Measurements from ENCODE around the gene TSPYL1. TPM values are rescaled to one million over a fixed set of nuclear protein-coding genes. Genes with fewer than 3 reads are reported as not detected.

The TSPYL1 gene
- total RNA-seq, 5 donors from 2014 or later (not counting 1 experiment from before 2014, with no cell fraction given): 83.4 to 215 (median 86.8) TPM

- Histone ChIP-seq H3K4me3 (ENCODE audit: control insufficient read depth in 1 of 2, extremely low read depth in 1 of 2, low read length in 1 of 2) (no peak overlapping the region), H3K4me1 (ENCODE audit: control insufficient read depth in 1 of 2, extremely low read depth in 1 of 2, insufficient read depth in 2 of 2, low read length in 2 of 2) (peaks cover 13 to 16% of the 10 kb centered on the region in 2 experiments), H3K36me3 (ENCODE audit: control insufficient read depth in 2 of 2, extremely low read depth in 1 of 2, insufficient read depth in 1 of 2, low read length in 1 of 2) (peaks cover 0 to 2% of the 10 kb centered on the region in 2 donors), H3K27me3 (replicated peaks in 1 of 2; ENCODE audit: control insufficient read depth in 2 of 2, extremely low read depth in 1 of 2, insufficient read depth in 2 of 2, low read length in 1 of 2) (no peaks in the 10 kb centered on the region), H3K9me3 (no peaks in the 10 kb centered on the region), H3K27ac (ENCODE audit: low read length) (no peak overlapping the region)
- ChIA-PET CTCF (interaction anchor here (0.7 to 1.6 kb wide), 2 partner anchors 21 to 29 kb away, joined by 3 to 4 read pairs; no protein-coding TSS in a partner anchor), POLR2A (interaction anchor here in 1 of 2 donors (0.6 kb wide), 1 partner anchor 14 kb away, joined by 3 read pairs; no protein-coding TSS in a partner anchor)
- Mint-ChIP-seq H3K36me3 (peaks cover 5% of the 10 kb centered on the region), H3K27me3 (no peaks in the 10 kb centered on the region), H3K4me3 (no peak overlapping the region), H3K9me3 (no peaks in the 10 kb centered on the region), H3K27ac (no peak overlapping the region), H3K4me1 (peaks cover 12 to 38% (median 27%) of the 10 kb centered on the region in 3 donors)
- ATAC-seq (replicated peaks in 1 of 4) (no peak), DNase-seq (no peak)
These were observed 32.4 kb downstream of the TSPYL1 start for GRCh38 chr6:116247285-116247684.

- Histone ChIP-seq H3K4me1 (ENCODE audit: control insufficient read depth in 1 of 2, extremely low read depth in 1 of 2, insufficient read depth in 2 of 2, low read length in 2 of 2) (peaks cover 6 to 8% of the 10 kb centered on the region in 2 experiments), H3K27ac (ENCODE audit: low read length) (no peak overlapping the region), H3K9me3 (no peaks in the 10 kb centered on the region), H3K27me3 (replicated peaks in 1 of 2; ENCODE audit: control insufficient read depth in 2 of 2, extremely low read depth in 1 of 2, insufficient read depth in 2 of 2, low read length in 1 of 2) (no peaks in the 10 kb centered on the region), H3K4me3 (ENCODE audit: control insufficient read depth in 1 of 2, extremely low read depth in 1 of 2, low read length in 1 of 2) (no peak overlapping the region), H3K36me3 (ENCODE audit: control insufficient read depth in 2 of 2, extremely low read depth in 1 of 2, insufficient read depth in 1 of 2, low read length in 1 of 2) (peaks cover 0 to 2% of the 10 kb centered on the region in 2 donors)
- no peaks in the 10 kb centered on the region for H3K27me3 Mint-ChIP-seq
- H3K4me3 Mint-ChIP-seq: no peak overlapping the region
- POLR2A ChIA-PET: interaction anchor here in 1 of 2 donors (0.6 kb wide), 1 partner anchor 31 kb away, joined by 4 read pairs; no protein-coding TSS in a partner anchor
- CTCF ChIA-PET: interaction anchor here in 1 of 2 donors (1.6 kb wide), 1 partner anchor 22 kb away, joined by 4 read pairs; no protein-coding TSS in a partner anchor
- no peak overlapping the region for H3K27ac Mint-ChIP-seq
- H3K4me1 Mint-ChIP-seq: peaks cover 12 to 27% (median 24%) of the 10 kb centered on the region in 3 donors
- H3K36me3 Mint-ChIP-seq: peaks cover 5% of the 10 kb centered on the region
- H3K9me3 Mint-ChIP-seq: no peaks in the 10 kb centered on the region
- WGBS (ENCODE audit: insufficient coverage): no CpG with 5 or more reads among the region's 4 CpGs
- no peak for ATAC-seq (replicated peaks in 1 of 4)
- DNase-seq: no peak
These were observed 33.6 kb downstream of the TSPYL1 start for GRCh38 chr6:116246089-116246488.

GRCh38 chr6:116244284-116244683, 35.4 kb downstream of the TSPYL1 start:
- Mint-ChIP-seq H3K36me3 (peaks cover 13% of the 10 kb centered on the region), H3K27ac (no peak overlapping the region), H3K9me3 (no peaks in the 10 kb centered on the region), H3K4me1 (peaks cover 11 to 13% (median 12%) of the 10 kb centered on the region in 3 donors), H3K4me3 (no peak overlapping the region), H3K27me3 (no peaks in the 10 kb centered on the region)
- no peaks in the 10 kb centered on the region for H3K27me3 ChIP-seq (replicated peaks in 1 of 2; ENCODE audit: control insufficient read depth in 2 of 2, extremely low read depth in 1 of 2, insufficient read depth in 2 of 2, low read length in 1 of 2)
- no peak overlapping the region for H3K4me3 ChIP-seq (ENCODE audit: control insufficient read depth in 1 of 2, extremely low read depth in 1 of 2, low read length in 1 of 2)
- DNase-seq: no peak
- no peaks in the 10 kb centered on the region for H3K4me1 ChIP-seq (ENCODE audit: control insufficient read depth in 1 of 2, extremely low read depth in 1 of 2, insufficient read depth in 2 of 2, low read length in 2 of 2)
- POLR2A ChIA-PET: no interaction called here
- peaks cover 0 to 5% of the 10 kb centered on the region in 2 donors for H3K36me3 ChIP-seq (ENCODE audit: control insufficient read depth in 2 of 2, extremely low read depth in 1 of 2, insufficient read depth in 1 of 2, low read length in 1 of 2)
- CTCF ChIA-PET: interaction anchor here in 1 of 2 donors (1.0 kb wide), 1 partner anchor 16 kb away, joined by 3 read pairs; no protein-coding TSS in a partner anchor
- ATAC-seq (replicated peaks in 1 of 4): no peak
- H3K9me3 ChIP-seq: no peaks in the 10 kb centered on the region
- 100% methylated on average over 2 of the region's 4 CpGs for WGBS (ENCODE audit: insufficient coverage)
- H3K27ac ChIP-seq (ENCODE audit: low read length): no peak overlapping the region

GRCh38 chr6:116239856-116240255, 39.9 kb downstream of the TSPYL1 start:
- Histone ChIP-seq H3K4me1 (ENCODE audit: control insufficient read depth in 1 of 2, extremely low read depth in 1 of 2, insufficient read depth in 2 of 2, low read length in 2 of 2) (no peaks in the 10 kb centered on the region), H3K36me3 (ENCODE audit: control insufficient read depth in 2 of 2, extremely low read depth in 1 of 2, insufficient read depth in 1 of 2, low read length in 1 of 2) (peaks cover 0 to 26% of the 10 kb centered on the region in 2 donors), H3K27ac (ENCODE audit: low read length) (no peak overlapping the region), H3K4me3 (ENCODE audit: control insufficient read depth in 1 of 2, extremely low read depth in 1 of 2, low read length in 1 of 2) (no peak overlapping the region), H3K9me3 (no peaks in the 10 kb centered on the region), H3K27me3 (replicated peaks in 1 of 2; ENCODE audit: control insufficient read depth in 2 of 2, extremely low read depth in 1 of 2, insufficient read depth in 2 of 2, low read length in 1 of 2) (no peaks in the 10 kb centered on the region)
- Mint-ChIP-seq H3K4me1 (no peaks in the 10 kb centered on the region), H3K27ac (no peak overlapping the region), H3K36me3 (peaks cover 23% of the 10 kb centered on the region), H3K4me3 (no peak overlapping the region), H3K27me3 (no peaks in the 10 kb centered on the region), H3K9me3 (no peaks in the 10 kb centered on the region)
- DNase-seq (no peak), ATAC-seq (replicated peaks in 1 of 4) (no peak)
- ChIA-PET CTCF (no interaction called here), POLR2A (no interaction called here)
- 100% methylated on average over 1 of the region's 1 CpG for WGBS (ENCODE audit: insufficient coverage)

- H3K4me3 ChIP-seq (ENCODE audit: control insufficient read depth in 1 of 2, extremely low read depth in 1 of 2, low read length in 1 of 2): no peak overlapping the region
- Mint-ChIP-seq H3K27ac (no peak overlapping the region), H3K9me3 (no peaks in the 10 kb centered on the region), H3K4me3 (no peak overlapping the region), H3K27me3 (no peaks in the 10 kb centered on the region), H3K36me3 (peaks cover 20% of the 10 kb centered on the region), H3K4me1 (no peaks in the 10 kb centered on the region)
- no peaks in the 10 kb centered on the region for H3K4me1 ChIP-seq (ENCODE audit: control insufficient read depth in 1 of 2, extremely low read depth in 1 of 2, insufficient read depth in 2 of 2, low read length in 2 of 2)
- peaks cover 0 to 25% of the 10 kb centered on the region in 2 donors for H3K36me3 ChIP-seq (ENCODE audit: control insufficient read depth in 2 of 2, extremely low read depth in 1 of 2, insufficient read depth in 1 of 2, low read length in 1 of 2)
- 100% methylated on average over 1 of the region's 2 CpGs for WGBS (ENCODE audit: insufficient coverage)
- H3K27ac ChIP-seq (ENCODE audit: low read length): no peak overlapping the region
- no peak for ATAC-seq (replicated peaks in 1 of 4)
- no peak for DNase-seq
- H3K27me3 ChIP-seq (replicated peaks in 1 of 2; ENCODE audit: control insufficient read depth in 2 of 2, extremely low read depth in 1 of 2, insufficient read depth in 2 of 2, low read length in 1 of 2): no peaks in the 10 kb centered on the region
- CTCF ChIA-PET: interaction anchor here (0.6 to 1.2 kb wide), 3 partner anchors 29 to 332 kb away, joined by 3 read pairs; partner anchors contain the start of gene RWDD1 (in 1 of the 2)
- H3K9me3 ChIP-seq: no peaks in the 10 kb centered on the region
- POLR2A ChIA-PET: no interaction called here
These were observed 40.5 kb downstream of the TSPYL1 start for GRCh38 chr6:116239256-116239655.

- Mint-ChIP-seq H3K36me3 (peaks cover 22% of the 10 kb centered on the region), H3K4me3 (no peak overlapping the region), H3K4me1 (no peaks in the 10 kb centered on the region), H3K9me3 (no peaks in the 10 kb centered on the region), H3K27me3 (no peaks in the 10 kb centered on the region), H3K27ac (no peak overlapping the region)
- POLR2A ChIA-PET: interaction anchor here in 1 of 2 donors (0.7 kb wide), 2 partner anchors 16 to 80 kb away, joined by 8 to 12 read pairs; partner anchors contain the start of gene TSPYL4
- no peak overlapping the region for H3K4me3 ChIP-seq (ENCODE audit: control insufficient read depth in 1 of 2, extremely low read depth in 1 of 2, low read length in 1 of 2)
- DNase-seq (no peak), ATAC-seq (replicated peaks in 1 of 4) (no peak)
- H3K27me3 ChIP-seq (replicated peaks in 1 of 2; ENCODE audit: control insufficient read depth in 2 of 2, extremely low read depth in 1 of 2, insufficient read depth in 2 of 2, low read length in 1 of 2): no peaks in the 10 kb centered on the region
- CTCF ChIA-PET: interaction anchor here (0.5 to 0.6 kb wide), 2 partner anchors 42 to 281 kb away, joined by 3 to 6 read pairs; no protein-coding TSS in a partner anchor
- no CpG with 5 or more reads among the region's 2 CpGs for WGBS (ENCODE audit: insufficient coverage)
- H3K36me3 ChIP-seq (ENCODE audit: control insufficient read depth in 2 of 2, extremely low read depth in 1 of 2, insufficient read depth in 1 of 2, low read length in 1 of 2): peaks cover 0 to 25% of the 10 kb centered on the region in 2 donors
- H3K9me3 ChIP-seq: no peaks in the 10 kb centered on the region
- H3K4me1 ChIP-seq (ENCODE audit: control insufficient read depth in 1 of 2, extremely low read depth in 1 of 2, insufficient read depth in 2 of 2, low read length in 2 of 2): no peaks in the 10 kb centered on the region
- no peak overlapping the region for H3K27ac ChIP-seq (ENCODE audit: low read length)
These were observed 41.6 kb downstream of the TSPYL1 start for GRCh38 chr6:116238083-116238482.

All from T-cell (primary cell).